ENCODE data around the gene EED.
"Not testable (repeated sequence)": the region's sequence is repeated elsewhere in the genome, so short reads cannot be mapped to it uniquely, and the experiment has no call there.

EED gene

DNA sequence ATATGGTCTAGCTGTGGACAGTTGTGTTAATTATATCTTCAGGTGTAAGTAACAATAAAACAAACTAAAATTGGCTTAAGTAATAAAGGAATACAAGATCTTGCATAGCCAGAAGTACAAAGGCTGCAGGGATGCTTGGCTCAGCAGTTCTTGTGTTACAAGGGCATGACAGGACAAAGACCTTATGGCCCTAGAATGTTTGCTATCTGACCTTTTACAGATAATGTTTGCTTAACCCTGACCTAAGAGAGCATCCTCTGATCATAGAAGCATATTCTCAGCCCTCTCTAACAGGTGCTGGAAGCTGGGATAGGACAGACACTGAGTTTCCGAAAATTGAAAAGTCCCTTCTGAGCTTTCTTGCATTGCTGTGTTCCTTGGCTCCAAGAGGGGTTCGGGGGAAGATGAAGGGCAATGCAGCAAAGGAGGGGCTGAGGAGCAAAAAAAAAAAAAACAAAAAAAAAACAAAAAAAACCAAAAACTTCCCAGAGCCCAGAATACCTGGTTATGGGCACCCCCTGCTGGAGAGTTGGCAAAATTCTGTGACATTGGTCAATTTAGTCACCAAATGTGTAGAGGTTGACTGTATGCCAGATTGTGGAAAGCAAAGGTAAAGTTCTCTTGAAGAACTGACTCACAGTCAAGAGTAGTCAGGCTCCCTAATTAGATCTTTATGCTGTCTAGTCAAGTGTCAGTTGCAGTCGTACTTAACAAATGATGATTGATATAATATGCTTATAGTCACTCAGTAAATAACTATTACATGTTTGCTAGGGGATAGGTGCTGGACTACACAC lies 47.1 kb downstream of the EED start:
- peak; percentile 9 to 45 for DNase-seq (ENCODE audit: low read depth in 2 of 2)

DNA sequence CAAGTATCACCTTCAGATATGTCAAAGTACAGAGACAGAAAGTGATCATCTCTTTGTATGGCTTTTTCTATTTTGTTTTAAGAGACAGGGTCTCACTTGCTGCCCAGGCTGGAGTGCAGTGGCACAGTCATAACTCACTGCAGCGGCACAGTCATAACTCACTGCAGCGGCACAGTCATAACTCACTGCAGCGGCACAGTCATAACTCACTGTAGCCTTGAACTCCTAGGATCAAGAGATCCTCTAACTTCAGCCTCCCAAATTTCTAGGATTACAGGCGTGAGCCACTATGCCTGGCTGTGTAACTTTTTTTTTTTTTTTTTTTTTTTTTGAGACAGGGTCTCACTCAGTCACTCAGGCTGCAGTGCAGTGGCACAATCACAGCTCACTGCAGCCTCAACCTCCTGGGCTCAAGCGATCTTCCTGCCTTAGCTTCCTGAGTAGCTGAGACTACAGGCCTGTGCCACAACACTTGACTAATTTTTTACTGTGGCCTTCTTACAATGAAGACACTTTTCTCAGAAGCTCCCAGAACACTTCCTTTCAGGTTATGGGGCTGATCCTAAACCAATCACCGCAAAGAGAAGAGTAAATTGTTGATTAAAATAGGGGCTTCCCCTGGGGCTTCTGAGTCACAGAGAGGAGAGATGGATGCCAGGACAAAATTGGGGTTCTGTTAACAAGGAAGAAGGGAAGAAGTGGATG lies 48.5 kb downstream of the EED start:
- DNase-seq (ENCODE audit: low read depth in 2 of 2): no peak

DNA sequence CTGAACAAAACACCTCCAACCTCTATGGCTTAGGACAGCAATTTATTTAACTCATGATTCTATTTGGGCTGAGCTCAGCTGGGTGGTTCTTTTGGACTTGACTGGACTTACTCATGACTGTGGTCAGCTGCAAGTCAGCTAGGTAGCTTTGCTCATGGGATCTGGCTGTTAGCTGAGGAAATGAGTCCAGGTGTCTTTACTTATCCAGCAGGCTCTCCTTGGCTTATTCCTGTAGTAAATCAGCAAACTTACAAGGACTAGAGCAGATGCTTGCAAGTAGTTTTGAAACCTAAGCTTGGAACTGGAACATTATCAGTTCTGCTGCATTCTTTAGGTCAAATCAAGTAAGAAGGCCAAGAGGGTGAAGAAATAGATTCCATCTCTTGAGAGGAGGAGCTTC lies 49.5 kb downstream of the EED start:
- DNase-seq (ENCODE audit: low read depth in 2 of 2): no peak

DNA sequence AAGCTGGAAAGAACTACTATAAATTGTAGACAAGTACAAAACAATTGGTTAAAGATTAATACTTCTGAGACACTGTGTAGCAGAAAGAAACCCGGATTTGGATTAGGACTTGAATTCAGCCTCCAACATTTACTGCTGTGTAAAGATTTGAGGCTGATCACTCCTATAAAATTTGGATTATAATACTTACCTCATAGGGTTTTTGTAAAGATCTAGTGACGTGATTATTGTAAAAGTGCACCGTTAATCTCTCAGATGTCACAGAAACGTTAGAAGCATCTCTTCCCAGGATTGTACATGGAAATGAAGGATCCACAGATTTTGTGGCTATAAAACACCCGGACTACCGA lies 57.2 kb downstream of the EED start:
- no peak for DNase-seq (ENCODE audit: low read depth in 2 of 2)

DNA sequence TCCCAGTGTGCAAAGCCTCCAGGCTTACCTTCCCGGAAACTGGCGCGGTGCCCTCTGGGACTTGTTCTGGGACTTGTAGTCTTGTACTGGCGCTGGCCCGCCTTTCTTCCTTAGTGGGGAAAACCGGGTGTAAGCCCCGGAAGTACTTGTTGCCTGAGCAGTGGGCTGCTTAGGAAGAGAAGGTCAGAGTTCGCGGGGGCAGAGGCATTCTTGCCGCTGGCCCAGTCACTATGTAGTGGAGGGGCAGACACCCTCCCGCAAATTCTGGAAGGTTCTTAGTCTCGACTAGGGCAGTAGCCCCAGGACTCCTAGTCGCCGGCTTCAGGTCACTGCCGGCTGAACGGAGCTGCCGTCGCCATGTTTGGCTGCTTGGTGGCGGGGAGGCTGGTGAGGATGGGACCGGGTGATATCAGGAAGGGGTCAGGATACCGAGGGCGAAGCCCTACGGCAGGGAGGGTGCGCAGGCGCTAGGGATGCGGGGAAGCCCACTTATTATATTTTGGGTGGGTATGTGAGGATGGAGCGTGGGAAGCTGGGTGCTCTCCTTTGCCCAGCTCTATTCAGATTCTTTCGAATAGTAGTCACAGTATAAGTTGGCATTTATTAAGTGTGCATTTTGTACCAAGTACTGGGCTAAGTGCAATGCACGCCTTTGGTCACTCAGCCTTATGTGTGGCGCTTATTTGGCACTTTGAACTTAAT lies 57.7 kb downstream of the EED start, which contains the start of gene HIKESHI:
Gene HIKESHI (plus strand): TSS at position 149 of the 702 bp plus-strand sequence. CDS start 209 bp downstream, at position 358.
- peak; percentile 75 to 87 for DNase-seq (ENCODE audit: low read depth in 2 of 2)

DNA sequence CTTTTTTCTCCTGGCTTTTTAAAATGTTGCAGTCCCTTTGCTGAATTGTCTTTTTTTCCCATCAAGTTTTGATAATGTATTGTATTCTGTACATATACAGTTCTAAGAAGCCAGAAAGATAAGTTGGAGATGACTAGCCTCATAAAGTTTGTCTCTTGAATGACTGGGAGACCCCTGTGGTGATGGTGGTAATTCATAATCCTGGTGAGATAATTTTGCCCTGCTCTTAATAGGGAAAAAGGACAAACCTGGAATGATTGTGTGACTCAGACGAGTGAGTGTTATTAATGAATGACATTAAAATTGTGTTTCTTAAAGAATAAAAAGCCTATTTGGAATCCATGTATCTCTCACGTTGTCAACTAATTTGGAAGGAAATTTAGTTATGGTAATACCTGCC lies 58.7 kb downstream of the EED start:
- no peak for DNase-seq (ENCODE audit: low read depth in 2 of 2)

DNA sequence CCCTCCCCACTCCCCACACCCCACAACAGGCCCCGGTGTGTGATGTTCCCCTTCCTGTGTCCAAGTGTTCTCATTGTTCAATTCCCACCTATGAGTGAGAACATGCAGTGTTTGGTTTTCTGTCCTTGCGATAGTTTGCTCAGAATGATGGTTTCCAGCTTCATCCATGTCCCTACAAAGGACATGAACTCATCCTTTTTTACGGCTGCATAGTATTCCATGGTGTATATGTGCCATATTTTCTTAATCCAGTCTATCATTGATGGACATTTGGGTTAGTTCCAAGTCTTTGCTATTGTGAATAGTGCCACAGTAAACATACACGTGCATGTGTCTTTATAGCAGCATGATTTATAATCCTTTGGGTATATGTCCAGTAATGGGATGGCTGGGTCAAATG lies 64.2 kb downstream of the EED start:
- not testable (repeated sequence) for DNase-seq (ENCODE audit: low read depth in 2 of 2)

DNA sequence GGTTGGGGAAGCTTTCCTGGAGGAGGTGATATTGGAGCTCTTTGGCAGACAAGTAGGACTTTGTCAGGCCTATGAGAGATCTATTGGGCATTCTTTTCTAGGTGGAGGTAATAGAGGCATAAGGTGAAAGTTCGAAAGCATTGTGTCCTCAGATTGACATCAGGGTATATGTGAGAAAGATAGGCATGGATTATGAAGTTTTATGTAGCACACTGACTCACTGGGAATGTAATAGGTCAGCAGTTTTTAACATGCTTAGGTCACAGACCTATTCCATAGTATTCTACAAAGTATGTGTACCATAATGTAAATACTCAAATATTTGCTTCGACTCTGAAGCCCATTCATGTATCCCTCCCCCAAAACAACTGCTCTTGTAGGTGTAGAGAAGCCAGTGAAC lies 69.2 kb downstream of the EED start:
- DNase-seq (ENCODE audit: low read depth in 2 of 2): no peak

DNA sequence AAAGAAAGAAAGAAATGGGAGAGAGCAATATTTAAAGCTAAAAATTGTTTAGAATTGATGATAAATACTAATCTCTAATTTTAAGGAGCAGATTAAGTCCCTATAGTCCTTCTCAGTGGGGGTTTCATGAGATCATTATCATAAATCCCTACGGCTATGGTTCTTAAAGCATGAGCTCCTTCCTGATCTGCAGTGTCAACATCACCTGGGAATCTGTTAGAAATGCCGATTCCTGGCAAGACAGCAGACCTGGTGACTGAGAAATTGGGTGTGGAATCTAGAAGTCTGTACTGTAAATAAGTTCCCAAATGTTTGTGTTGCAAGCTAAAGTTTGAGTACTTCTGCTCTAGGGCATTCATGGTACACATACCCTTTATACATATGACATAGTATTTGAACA lies 70.1 kb downstream of the EED start:
- no peak for DNase-seq (ENCODE audit: low read depth in 2 of 2)

All from stimulated activated CD8-positive, alpha-beta memory T cell treated with anti-CD3 and anti-CD28 coated beads, Interleukin-15, amount 100 ng/mL, for 4 hours (primary cell).